Subcutaneous abdominal adipose tissue (tissue), 5 donors: ENCODE results near the gene ABCC11.

Experiments used
- H3K27ac ChIP-seq: one replicate; pipeline ENCODE4 v1.7.0; 2013; ENCODE audit warnings: low read depth, mild to moderate bottlenecking, inconsistent platforms, low read length, moderate library complexity
- H3K27me3 ChIP-seq, 5 donors: one replicate each; pipeline ENCODE4 v1.7.0; 2013; ENCODE audit warnings: low read length in 5 of 5, inconsistent platforms in 1 of 5; ENCODE audit not compliant: control insufficient read depth in 5 of 5, insufficient read depth in 4 of 5
- H3K36me3 ChIP-seq, 5 donors: one replicate each; pipeline ENCODE4 v1.7.0; 2013; ENCODE audit warnings: low read length in 5 of 5; ENCODE audit not compliant: control insufficient read depth in 5 of 5, insufficient read depth in 5 of 5
- H3K4me1 ChIP-seq, 5 donors: one replicate each; pipeline ENCODE4 v1.7.0; 2013; ENCODE audit warnings: low read length in 5 of 5, mild to moderate bottlenecking in 3 of 5, moderate library complexity in 1 of 5; ENCODE audit not compliant: control insufficient read depth in 5 of 5, insufficient read depth in 5 of 5
- H3K4me3 ChIP-seq, 5 donors: one replicate each; pipeline ENCODE4 v1.7.0; 2013; ENCODE audit warnings: low read length in 5 of 5, low read depth in 1 of 5
- H3K9ac ChIP-seq, 5 donors: one replicate each; pipeline ENCODE4 v1.7.0; 2013; ENCODE audit warnings: low read length in 5 of 5, mild to moderate bottlenecking in 4 of 5, moderate library complexity in 3 of 5
- H3K9me3 ChIP-seq, 5 donors: one replicate each; pipeline ENCODE4 v1.7.0; 2013; ENCODE audit warnings: low read length in 5 of 5; ENCODE audit not compliant: control insufficient read depth in 5 of 5
- donor health status: healthy.
- donor health status: healthy.
- donor health status: healthy.
- donor health status: healthy.
- donor health status: healthy.

ABCC11 gene

DNA sequence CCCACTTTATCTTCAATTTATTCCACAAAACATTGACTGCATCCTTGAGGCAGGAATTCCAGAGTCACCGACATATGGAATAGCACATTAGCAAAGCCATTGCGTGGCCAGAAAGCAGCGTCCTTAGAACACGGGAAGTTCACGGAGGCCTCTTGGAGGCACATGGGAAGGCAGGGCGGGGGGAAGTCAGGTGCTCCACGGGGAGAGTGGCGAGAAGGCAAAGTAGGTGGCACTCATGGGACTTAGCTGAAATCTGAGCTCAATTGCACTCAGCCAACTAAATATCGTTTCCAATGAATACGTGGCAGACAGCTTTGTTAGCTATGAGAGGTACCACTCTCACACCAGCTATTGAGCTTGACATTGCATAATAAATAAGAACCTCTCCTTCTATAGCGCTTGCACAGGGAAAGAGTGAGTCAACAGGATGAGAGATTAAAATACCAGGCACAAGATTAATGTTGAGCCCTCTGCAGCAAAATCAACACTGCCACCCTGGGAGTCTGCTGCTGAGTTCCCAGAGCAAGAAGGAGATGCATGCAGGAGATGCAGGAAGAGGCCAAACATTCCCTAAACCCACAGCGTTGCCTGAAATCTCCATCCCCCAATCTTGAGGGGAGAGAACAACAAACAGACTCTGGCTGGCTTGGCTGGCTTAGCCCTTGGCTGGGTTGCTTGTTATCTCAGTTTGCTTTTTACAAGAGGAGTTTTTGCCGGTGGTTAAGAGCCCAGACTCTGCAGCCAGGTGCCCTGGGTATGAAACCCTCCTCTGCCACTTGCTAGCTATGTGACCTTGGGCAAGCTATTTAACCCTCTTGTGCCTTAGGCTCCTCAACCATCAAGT, 120.3 kb downstream of the ABCC11 start:
- Histone ChIP-seq H3K4me3 (no peak overlapping the region), H3K4me1 (peaks cover 0 to 27% (median 0%) of the 10 kb centered on the region in 5 donors), H3K36me3 (no peaks in the 10 kb centered on the region), H3K27me3 (no peaks in the 10 kb centered on the region), H3K9ac (no peak overlapping the region), H3K9me3 (no peaks in the 10 kb centered on the region), H3K27ac (no peak overlapping the region)

DNA sequence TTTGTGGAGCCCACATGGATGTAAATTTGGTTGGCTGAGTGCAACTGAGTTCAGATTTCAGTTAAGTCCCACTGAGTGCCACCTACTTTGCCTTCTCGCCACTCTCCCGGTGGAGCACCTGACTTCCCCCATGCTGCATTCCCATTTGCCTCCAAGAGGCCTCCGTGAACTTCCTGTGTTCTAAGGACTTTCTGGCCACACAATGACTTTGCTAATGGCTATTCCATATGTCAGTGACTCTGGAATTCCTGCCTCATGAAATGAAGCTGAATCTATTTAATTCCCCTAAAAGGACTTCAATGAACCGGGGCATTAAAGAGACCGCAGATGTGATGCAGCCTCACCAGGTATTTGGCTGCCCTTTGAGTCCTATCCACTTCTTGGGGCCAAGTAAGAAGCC, 121.5 kb downstream of the ABCC11 start:
- no peaks in the 10 kb centered on the region for H3K36me3 ChIP-seq
- H3K27ac ChIP-seq: no peak overlapping the region
- H3K9me3 ChIP-seq: no peaks in the 10 kb centered on the region
- H3K9ac ChIP-seq: no peak overlapping the region
- H3K4me3 ChIP-seq: no peak overlapping the region
- no peaks in the 10 kb centered on the region for H3K27me3 ChIP-seq
- H3K4me1 ChIP-seq: peaks cover 0 to 27% (median 0%) of the 10 kb centered on the region in 5 donors

DNA sequence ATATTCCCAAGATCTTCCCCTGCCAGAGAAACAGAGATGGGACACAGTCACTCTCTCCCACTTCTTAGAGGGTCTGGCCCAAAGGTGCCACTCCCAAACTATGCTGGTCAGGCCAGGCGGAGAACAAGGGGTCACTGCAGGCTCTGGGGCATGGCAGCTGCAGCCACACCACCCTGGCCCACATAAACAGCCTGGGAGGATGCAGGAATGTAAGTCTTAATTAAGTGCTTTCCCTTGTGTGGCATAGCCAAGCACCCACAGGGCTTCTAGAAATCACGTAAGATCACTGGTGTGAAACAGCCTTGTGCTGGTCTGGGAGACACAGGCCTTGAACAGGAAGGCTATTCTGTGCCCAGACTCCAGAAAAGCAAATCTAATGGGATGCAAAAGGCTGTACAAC, 123.1 kb downstream of the ABCC11 start:
- Histone ChIP-seq H3K4me1 (peaks cover 0 to 27% (median 0%) of the 10 kb centered on the region in 5 donors), H3K27me3 (no peaks in the 10 kb centered on the region), H3K36me3 (no peaks in the 10 kb centered on the region), H3K9me3 (no peaks in the 10 kb centered on the region), H3K4me3 (no peak overlapping the region), H3K9ac (no peak overlapping the region), H3K27ac (no peak overlapping the region)

DNA sequence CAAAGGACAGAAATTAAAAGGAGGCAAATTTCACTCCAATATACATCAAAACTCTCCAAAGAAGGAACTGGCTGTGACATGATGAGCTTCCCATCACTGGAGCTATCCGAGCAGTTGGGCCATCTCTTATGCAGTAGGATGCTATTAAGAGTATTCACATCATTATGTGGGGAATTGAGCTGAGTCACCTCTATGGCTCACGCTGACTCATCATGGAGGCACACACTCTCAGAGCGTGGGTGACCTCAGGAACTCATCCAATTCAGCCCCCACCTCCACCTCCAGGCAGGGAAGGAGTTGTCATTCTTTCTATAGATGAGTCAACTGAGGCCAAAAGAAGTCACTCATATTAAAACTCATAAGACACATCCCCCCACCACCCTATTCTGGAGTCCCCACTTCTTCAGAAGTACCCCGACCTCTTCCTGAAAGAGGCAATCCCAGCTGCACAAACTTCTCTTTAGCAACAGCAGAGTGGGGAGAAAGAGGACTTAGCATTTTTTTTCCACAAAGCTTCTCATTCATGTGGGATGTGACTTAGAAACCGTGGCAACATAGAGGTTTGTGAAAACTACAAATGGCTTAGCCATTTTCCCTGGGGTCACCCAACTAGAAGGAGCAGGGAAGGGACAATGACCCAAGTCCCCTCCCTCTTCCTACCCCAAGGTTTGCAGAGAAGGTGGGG, 124.1 kb downstream of the ABCC11 start:
- no peak overlapping the region for H3K9ac ChIP-seq
- no peaks in the 10 kb centered on the region for H3K9me3 ChIP-seq
- peaks cover 0 to 27% (median 0%) of the 10 kb centered on the region in 5 donors for H3K4me1 ChIP-seq
- no peak overlapping the region for H3K4me3 ChIP-seq
- H3K27me3 ChIP-seq: no peaks in the 10 kb centered on the region
- H3K36me3 ChIP-seq: no peaks in the 10 kb centered on the region
- no peak overlapping the region for H3K27ac ChIP-seq

DNA sequence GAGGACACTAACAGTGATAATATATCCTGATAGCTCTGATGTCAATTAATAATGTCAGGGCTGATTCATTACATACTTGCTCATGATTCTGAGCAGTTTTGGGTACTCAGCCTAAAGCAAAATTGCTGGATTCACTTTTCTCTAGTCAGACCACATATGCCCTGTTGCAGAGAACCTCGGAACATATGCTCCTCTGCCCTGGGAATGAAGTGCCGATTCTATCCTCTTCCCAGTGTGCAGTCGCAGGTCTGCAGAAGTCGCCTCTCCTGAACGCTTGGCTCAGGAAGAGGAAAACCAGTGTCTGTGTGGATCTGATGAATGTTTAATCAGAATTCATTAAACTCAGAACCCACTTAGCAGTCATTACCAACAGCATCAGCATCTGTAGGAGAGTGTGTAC, 126.1 kb downstream of the ABCC11 start:
- Histone ChIP-seq H3K4me1 (peaks cover 0 to 15% (median 0%) of the 10 kb centered on the region in 5 donors), H3K9ac (no peak overlapping the region), H3K27ac (no peak overlapping the region), H3K27me3 (peaks cover 0 to 4% (median 0%) of the 10 kb centered on the region in 5 donors), H3K36me3 (no peaks in the 10 kb centered on the region), H3K4me3 (no peak overlapping the region), H3K9me3 (no peaks in the 10 kb centered on the region)

DNA sequence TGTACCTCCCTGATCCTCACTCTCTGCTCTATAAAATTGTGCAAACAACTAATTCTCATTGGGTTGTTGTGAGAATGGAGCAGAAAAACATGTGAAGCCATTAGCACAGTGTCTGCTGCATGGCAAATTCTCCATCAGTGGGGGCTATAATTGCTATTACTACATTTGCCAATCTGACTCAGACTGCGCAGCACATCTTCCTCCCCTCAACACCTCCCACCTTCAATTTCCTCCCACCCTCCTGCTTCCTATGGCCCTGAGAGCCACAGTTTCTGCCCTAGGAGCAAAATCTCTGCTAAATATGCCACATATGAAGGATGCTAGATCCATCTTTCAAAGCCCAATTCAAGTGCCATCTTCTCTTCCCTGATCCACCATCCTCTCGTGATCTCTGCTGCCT, 128.5 kb downstream of the ABCC11 start:
- no peak overlapping the region for H3K27ac ChIP-seq
- H3K27me3 ChIP-seq: peaks cover 0 to 12% (median 0%) of the 10 kb centered on the region in 5 donors
- H3K9me3 ChIP-seq: no peaks in the 10 kb centered on the region
- H3K4me3 ChIP-seq: no peak overlapping the region
- H3K36me3 ChIP-seq: no peaks in the 10 kb centered on the region
- H3K9ac ChIP-seq: no peak overlapping the region
- H3K4me1 ChIP-seq: no peaks in the 10 kb centered on the region

DNA sequence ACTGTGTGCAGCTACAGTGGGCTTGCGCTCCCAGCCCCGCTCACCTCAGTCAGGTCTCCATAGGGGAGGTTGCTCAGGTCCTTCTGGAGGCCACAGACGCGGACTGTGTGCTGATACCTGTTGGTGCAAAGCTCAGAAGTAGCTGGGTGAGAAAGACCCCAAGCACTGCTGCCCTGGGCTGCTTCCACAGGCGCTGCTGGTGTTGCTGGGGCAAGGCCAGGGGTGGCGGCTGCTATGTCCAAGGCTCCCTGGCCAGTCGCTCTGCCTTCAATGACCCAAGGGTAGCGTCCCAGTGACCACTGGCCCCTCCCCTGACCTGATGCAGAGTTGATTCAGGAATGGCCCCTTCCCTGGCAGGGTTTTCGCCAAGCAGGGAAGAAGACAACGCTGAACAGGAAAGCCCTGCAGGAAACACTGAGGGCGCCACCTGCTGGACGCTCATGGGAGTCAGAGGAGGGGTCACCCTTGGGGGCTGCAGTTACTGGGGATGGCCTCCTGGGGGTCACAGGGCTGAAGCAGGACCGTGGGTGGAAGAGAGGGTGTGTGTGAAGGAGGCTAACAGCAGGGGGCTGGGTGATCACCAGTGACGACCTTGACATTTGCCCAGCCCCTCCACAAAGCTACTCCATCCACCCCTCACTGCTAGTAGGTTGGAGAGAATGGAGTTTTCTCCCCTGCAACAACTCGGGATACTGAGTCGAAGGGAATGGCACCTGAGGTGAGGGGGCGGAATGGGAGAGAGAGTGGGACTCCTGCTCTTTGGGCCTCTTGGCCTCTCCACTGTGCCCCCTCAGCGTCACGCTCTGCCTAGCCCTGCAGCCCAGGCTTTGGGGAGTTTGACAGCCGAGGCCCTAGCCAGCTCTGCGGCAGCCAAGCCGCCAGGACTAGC, 129.9 kb downstream of the ABCC11 start:
- Histone ChIP-seq H3K4me3 (no peak overlapping the region), H3K36me3 (no peaks in the 10 kb centered on the region), H3K4me1 (no peaks in the 10 kb centered on the region), H3K9me3 (no peaks in the 10 kb centered on the region), H3K27me3 (peaks cover 0 to 12% (median 3%) of the 10 kb centered on the region in 5 donors), H3K9ac (no peak overlapping the region), H3K27ac (no peak overlapping the region)
